Left ventricle myocardium inferior (tissue), 1 donor: ENCODE measurements around the gene PHYKPL. TPM values are rescaled to one million over a fixed set of nuclear protein-coding genes. Genes with fewer than 3 reads are reported as not detected.

Experiments
- DNase-seq: peaks from one replicate; pipeline ENCODE4 v3.0.0-alpha.2; 2020
- H3K27ac ChIP-seq: fragments of 200-600 bp; replicated peaks from 2 replicates; pipeline ENCODE4 v1.8.0; 2021
- H3K27me3 ChIP-seq: fragments of 200-600 bp; 2 replicates; pipeline ENCODE4 v1.8.0; 2021; ENCODE audit warnings: low read depth
- H3K36me3 ChIP-seq: fragments of 200-600 bp; 2 replicates; pipeline ENCODE4 v1.8.0; 2021
- H3K4me1 ChIP-seq: fragments of 200-600 bp; 2 replicates; pipeline ENCODE4 v1.8.0; 2021
- H3K4me3 ChIP-seq: fragments of 200-600 bp; 2 replicates; pipeline ENCODE4 v1.8.0; 2021; ENCODE audit warnings: mild to moderate bottlenecking, moderate library complexity
- H3K9me3 ChIP-seq: fragments of 200-600 bp; replicated peaks from 2 replicates; pipeline ENCODE4 v1.8.0; 2021
- CTCF ChIP-seq: fragments of 200-600 bp; IDR thresholded peaks from 2 replicates; pipeline ENCODE4 v1.8.0; 2021; ENCODE audit warnings: antibody characterized with exemption, mild to moderate bottlenecking, borderline replicate concordance
- intact Hi-C: fragments of 100-400 bp; cut with micrococcal nuclease; formaldehyde crosslinking; loops from one replicate; pipeline ENCODE4 v1.11.0; 2022
- total RNA-seq: library from RNA; stranded (reverse); fragmentation: NEBNext Ultra II Directional; extraction: Animal tissue kit (Norgen Biotek cat#: 25700); gene quantifications from one replicate; pipeline ENCODE4 v1.2.1, GENCODE V29; 2021
- donor health status: DM: no; HTN: yes; CAD: no; lungs with severe emphysema.

Gene PHYKPL
- total RNA-seq, 1 donor from 2014 or later = 34.0 TPM

GRCh38 chr5:178273665-178274541 lies 41.3 kb upstream of the PHYKPL start:
- Histone ChIP-seq H3K4me1 (no peaks in the 10 kb centered on the region), H3K4me3 (no peak overlapping the region), H3K27me3 (peaks cover 23% of the 10 kb centered on the region), H3K9me3 (peaks cover 8% of the 10 kb centered on the region), H3K36me3 (no peaks in the 10 kb centered on the region), H3K27ac (no peak overlapping the region)
- TF ChIP-seq CTCF = no peak
- no peak for DNase-seq
- intact Hi-C loops = no loop called here

- no peak for DNase-seq
- TF ChIP-seq CTCF = no peak
These were observed 40.4 kb upstream of the PHYKPL start for GRCh38 chr5:178273041-178273440.

GRCh38 chr5:178272591-178272990 lies 40.0 kb upstream of the PHYKPL start:
- DNase-seq = no peak

More at GRCh38 chr5:178273041-178273440, 40.4 kb upstream of the PHYKPL start:
- Histone ChIP-seq H3K9me3 (peaks cover 8% of the 10 kb centered on the region), H3K36me3 (no peaks in the 10 kb centered on the region), H3K4me3 (no peak overlapping the region), H3K27ac (no peak overlapping the region), H3K4me1 (no peaks in the 10 kb centered on the region), H3K27me3 (peaks cover 14% of the 10 kb centered on the region)
- intact Hi-C loops = no loop called here

GRCh38 chr5:178271726-178272479 lies 39.3 kb upstream of the PHYKPL start:
- H3K4me3 ChIP-seq = no peak overlapping the region
- peaks cover 7% of the 10 kb centered on the region for H3K4me1 ChIP-seq
- H3K27ac ChIP-seq = no peak overlapping the region
- TF ChIP-seq CTCF = no peak
- intact Hi-C loops = no loop called here
- H3K36me3 ChIP-seq = no peaks in the 10 kb centered on the region
- H3K9me3 ChIP-seq = peaks cover 8% of the 10 kb centered on the region
- DNase-seq = no peak
- H3K27me3 ChIP-seq = peaks cover 4% of the 10 kb centered on the region

More at GRCh38 chr5:178272591-178272990, 40.0 kb upstream of the PHYKPL start:
- Histone ChIP-seq H3K27me3 (peaks cover 9% of the 10 kb centered on the region), H3K4me3 (no peak overlapping the region), H3K4me1 (peaks cover under 1% of the 10 kb centered on the region), H3K9me3 (peaks cover 8% of the 10 kb centered on the region), H3K27ac (no peak overlapping the region), H3K36me3 (no peaks in the 10 kb centered on the region)
- TF ChIP-seq CTCF = no peak
- intact Hi-C loops = no loop called here

- Histone ChIP-seq H3K27me3 (no peaks in the 10 kb centered on the region), H3K36me3 (no peaks in the 10 kb centered on the region), H3K4me3 (no peak overlapping the region), H3K4me1 (peaks cover 12% of the 10 kb centered on the region), H3K9me3 (peaks cover 8% of the 10 kb centered on the region), H3K27ac (no peak overlapping the region)
- intact Hi-C loops = no loop called here
- DNase-seq = no peak
- TF ChIP-seq CTCF = no peak
These were observed 38.6 kb upstream of the PHYKPL start for GRCh38 chr5:178271231-178271630.
